Karpas-422 (cell line): ENCODE results near the gene NGEF. TPM values are rescaled to one million over a fixed set of nuclear protein-coding genes. Genes with fewer than 3 reads are reported as not detected.

Experiments
- DNase-seq: peaks from one replicate; pipeline ENCODE4 v3.0.0-alpha.2; 2015
- H2AFZ ChIP-seq: fragments of 200-600 bp; sonication (generic); 2 replicates; pipeline ENCODE4 v1.6.1; 2014; ENCODE audit warnings: antibody characterized with exemption, low read length, mixed read lengths
- H3K27ac ChIP-seq: fragments of 200-600 bp; sonication (generic); 2 replicates; pipeline ENCODE4 v1.5.1; 2014; ENCODE audit warnings: mild to moderate bottlenecking, low read length, moderate library complexity
- H3K27me3 ChIP-seq: fragments of 200-600 bp; sonication (generic); 2 replicates; pipeline ENCODE4 v1.6.1; 2014; ENCODE audit warnings: low read length, mixed read lengths
- H3K36me3 ChIP-seq: fragments of 200-600 bp; sonication (generic); 2 replicates; pipeline ENCODE4 v1.6.1; 2014; ENCODE audit warnings: low read length, mixed read lengths; ENCODE audit not compliant: insufficient read depth
- H3K4me1 ChIP-seq: fragments of 200-600 bp; sonication (generic); 2 replicates; pipeline ENCODE4 v1.6.1; 2014; ENCODE audit warnings: mild to moderate bottlenecking, low read length, mixed read lengths
- H3K4me2 ChIP-seq: fragments of 200-600 bp; sonication (generic); 2 replicates; pipeline ENCODE4 v1.6.1; 2014; ENCODE audit warnings: low read length, low read depth, mild to moderate bottlenecking; ENCODE audit not compliant: poor library complexity, severe bottlenecking
- H3K4me3 ChIP-seq: fragments of 200-600 bp; sonication (generic); 2 replicates; pipeline ENCODE4 v1.5.1; 2014; ENCODE audit warnings: mild to moderate bottlenecking, antibody characterized with exemption, low read length, mixed read lengths
- H3K79me2 ChIP-seq: fragments of 200-600 bp; sonication (generic); 2 replicates; pipeline ENCODE4 v1.6.1; 2014; ENCODE audit warnings: mild to moderate bottlenecking, low read length, mixed read lengths
- H3K9ac ChIP-seq: fragments of 200-600 bp; sonication (generic); 2 replicates; pipeline ENCODE4 v1.6.0; 2014; ENCODE audit warnings: low read length
- H3K9me2 ChIP-seq: fragments of 200-600 bp; sonication (generic), shearing (Covaris generic); replicated peaks from 2 replicates; pipeline ENCODE4 v1.6.0; 2014; ENCODE audit warnings: mild to moderate bottlenecking, low read length, moderate library complexity; ENCODE audit not compliant: insufficient read depth
- H3K9me3 ChIP-seq: fragments of 300-700, 200-600 bp; sonication (generic); 2 replicates; pipeline ENCODE4 v1.6.1; 2014; ENCODE audit warnings: low read length, mixed read lengths
- H4K20me1 ChIP-seq: fragments of 200-600 bp; sonication (generic); 2 replicates; pipeline ENCODE4 v1.6.1; 2014; ENCODE audit warnings: mild to moderate bottlenecking, antibody characterized with exemption, low read length, low read depth; ENCODE audit not compliant: insufficient read depth
- total RNA-seq: library from RNA; depleted of rRNA; stranded (reverse); fragments of >200 nt; shearing (Covaris generic); gene quantifications from 2 replicates; pipeline ENCODE4 v1.2.3, GENCODE V29; 2014; ENCODE audit warnings: low replicate concordance

NGEF gene
- total RNA-seq, 1 experiment from 2014 or later: not detected

DNA sequence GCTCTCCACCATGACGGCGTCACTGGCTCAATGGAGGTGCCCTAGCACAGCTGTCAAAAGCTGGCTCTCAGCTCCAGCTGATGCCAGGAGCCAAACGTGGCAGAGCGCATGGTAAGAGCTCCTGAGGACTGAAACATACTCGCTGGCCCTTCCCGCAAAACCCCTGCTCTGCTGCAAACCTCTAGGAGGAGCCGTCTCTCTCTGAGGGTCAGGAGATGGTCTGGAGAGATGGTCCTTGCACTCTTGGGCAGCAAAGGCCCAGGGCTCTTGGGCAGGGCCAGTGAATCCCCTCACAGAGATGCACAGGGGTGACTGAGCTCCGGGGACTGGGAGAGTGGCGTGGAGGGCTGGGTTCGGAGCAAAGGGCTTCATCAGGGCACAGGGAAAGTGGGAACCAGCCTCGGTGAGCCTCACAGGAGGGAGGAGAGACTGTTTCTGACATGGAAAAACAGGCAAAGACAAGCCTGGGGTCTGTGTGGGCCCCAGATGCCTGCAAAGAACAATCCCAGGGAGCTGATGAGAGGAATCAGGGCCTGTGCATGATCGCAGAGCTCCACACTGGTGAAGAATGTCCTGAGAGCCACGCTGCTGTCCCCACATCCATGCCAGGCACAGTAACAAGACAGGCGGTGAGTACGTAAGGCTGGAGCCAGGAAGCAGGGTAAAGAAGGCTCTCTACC, 125.7 kb downstream of the NGEF start:
- no peak overlapping the region for H2AFZ ChIP-seq
- H3K9me2 ChIP-seq: no peaks in the 10 kb centered on the region
- DNase-seq: no peak
- no peak overlapping the region for H3K9ac ChIP-seq
- peaks cover 6% of the 10 kb centered on the region; the same call in 1 of the 2 replicates for H3K4me1 ChIP-seq
- H4K20me1 ChIP-seq: no peaks in the 10 kb centered on the region
- no peak overlapping the region for H3K27ac ChIP-seq
- no peak overlapping the region for H3K4me2 ChIP-seq
- H3K4me3 ChIP-seq: no peak overlapping the region
- H3K27me3 ChIP-seq: no peaks in the 10 kb centered on the region
- H3K36me3 ChIP-seq: no peaks in the 10 kb centered on the region
- H3K79me2 ChIP-seq: no peaks in the 10 kb centered on the region
- no peaks in the 10 kb centered on the region for H3K9me3 ChIP-seq

DNA sequence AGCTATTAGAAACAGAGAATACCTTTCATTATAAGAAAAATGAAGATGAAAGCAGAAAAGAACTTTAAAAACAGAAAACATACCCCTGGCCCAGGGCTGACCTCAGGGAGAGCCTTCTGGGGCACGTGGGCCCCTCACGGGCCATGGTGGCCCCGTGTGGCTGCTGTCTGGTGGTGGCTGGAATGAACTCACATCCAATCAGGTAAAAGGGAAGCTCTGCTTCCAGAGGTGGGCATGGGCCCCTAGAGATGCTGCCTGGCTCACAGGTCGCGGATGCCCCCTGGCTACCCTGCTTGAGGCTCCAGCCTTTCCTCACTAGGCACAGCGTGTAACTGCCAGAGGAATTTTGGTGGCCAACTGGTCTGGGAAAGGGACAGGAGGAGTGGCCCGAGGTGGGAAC, 126.4 kb downstream of the NGEF start:
- no peak overlapping the region for H3K4me2 ChIP-seq
- no peaks in the 10 kb centered on the region for H4K20me1 ChIP-seq
- no peak overlapping the region for H2AFZ ChIP-seq
- H3K27me3 ChIP-seq: no peaks in the 10 kb centered on the region
- no peak overlapping the region for H3K27ac ChIP-seq
- H3K9me3 ChIP-seq: no peaks in the 10 kb centered on the region
- DNase-seq: no peak
- H3K79me2 ChIP-seq: no peaks in the 10 kb centered on the region
- H3K4me1 ChIP-seq: peaks cover 6% of the 10 kb centered on the region; the same call in 1 of the 2 replicates
- H3K9ac ChIP-seq: no peak overlapping the region
- no peaks in the 10 kb centered on the region for H3K36me3 ChIP-seq
- no peaks in the 10 kb centered on the region for H3K9me2 ChIP-seq
- no peak overlapping the region for H3K4me3 ChIP-seq

DNA sequence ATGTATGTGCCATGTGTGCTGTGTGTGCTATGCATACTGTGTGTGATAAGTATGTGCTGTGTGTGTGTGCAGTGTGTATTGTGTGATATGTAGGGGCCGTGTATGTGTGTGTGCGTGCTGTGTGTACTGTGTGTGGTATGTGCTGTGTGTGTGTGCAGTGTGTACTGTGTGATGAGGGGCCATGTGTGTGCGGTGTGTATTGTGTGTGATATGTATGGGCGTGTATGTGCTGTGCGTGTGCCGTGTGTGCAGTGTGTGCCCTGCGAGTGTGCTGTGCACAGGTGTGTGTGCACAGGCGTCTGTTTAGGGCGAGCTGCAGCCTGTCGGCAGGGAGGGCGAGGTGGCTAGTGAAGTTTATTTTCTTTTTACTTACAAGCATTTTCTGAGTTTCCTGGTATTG, 126.9 kb downstream of the NGEF start:
- H3K36me3 ChIP-seq: no peaks in the 10 kb centered on the region
- no peak overlapping the region for H3K27ac ChIP-seq
- H4K20me1 ChIP-seq: no peaks in the 10 kb centered on the region
- no peak overlapping the region for H3K4me3 ChIP-seq
- no peak overlapping the region for H3K9ac ChIP-seq
- peaks cover 6% of the 10 kb centered on the region; the same call in 1 of the 2 replicates for H3K4me1 ChIP-seq
- H3K79me2 ChIP-seq: no peaks in the 10 kb centered on the region
- no peak for DNase-seq
- H3K9me2 ChIP-seq: no peaks in the 10 kb centered on the region
- H3K9me3 ChIP-seq: no peaks in the 10 kb centered on the region
- no peak overlapping the region for H3K4me2 ChIP-seq
- no peaks in the 10 kb centered on the region for H3K27me3 ChIP-seq
- no peak overlapping the region for H2AFZ ChIP-seq

DNA sequence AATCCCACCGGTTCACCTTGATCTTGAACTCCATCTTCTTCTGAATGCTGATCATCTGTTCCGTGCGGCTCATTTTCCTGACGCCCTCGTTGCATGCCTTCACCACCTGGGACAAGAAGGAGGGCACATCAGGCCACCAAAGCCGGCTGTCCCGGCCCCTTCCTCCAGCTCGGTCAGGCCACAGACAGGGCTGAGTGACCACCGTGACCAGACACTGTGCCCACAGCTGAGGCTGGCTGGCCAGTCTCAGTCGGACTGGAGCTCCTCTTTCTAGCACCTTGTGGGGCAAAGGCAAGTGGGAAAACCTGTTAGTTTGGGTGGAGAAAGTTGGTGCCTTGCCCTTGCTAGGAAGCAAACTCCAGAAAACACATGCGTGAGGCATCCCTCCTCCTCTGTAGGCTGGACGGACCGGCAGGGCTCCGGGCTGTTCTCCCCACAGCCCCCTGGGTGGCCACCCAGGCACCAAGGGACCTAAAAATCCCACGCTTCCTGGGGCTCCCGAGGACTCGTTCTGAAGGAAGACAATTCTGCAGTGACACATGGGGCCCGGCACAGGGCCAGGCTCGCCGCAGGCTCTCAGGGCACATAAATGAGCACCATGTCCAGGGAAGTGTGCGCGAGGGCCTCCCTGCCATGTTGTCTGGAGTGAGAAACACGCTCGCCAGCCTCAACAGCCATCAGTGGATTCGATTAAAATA, 127.6 kb downstream of the NGEF start:
- H3K36me3 ChIP-seq: no peaks in the 10 kb centered on the region
- no peak overlapping the region for H3K4me2 ChIP-seq
- H3K4me3 ChIP-seq: no peak overlapping the region
- no peak overlapping the region for H3K9ac ChIP-seq
- H3K79me2 ChIP-seq: no peaks in the 10 kb centered on the region
- H3K9me2 ChIP-seq: no peaks in the 10 kb centered on the region
- DNase-seq: no peak
- no peaks in the 10 kb centered on the region for H3K9me3 ChIP-seq
- no peaks in the 10 kb centered on the region for H3K4me1 ChIP-seq
- no peak overlapping the region for H2AFZ ChIP-seq
- H4K20me1 ChIP-seq: no peaks in the 10 kb centered on the region
- H3K27me3 ChIP-seq: no peaks in the 10 kb centered on the region
- no peak overlapping the region for H3K27ac ChIP-seq

DNA sequence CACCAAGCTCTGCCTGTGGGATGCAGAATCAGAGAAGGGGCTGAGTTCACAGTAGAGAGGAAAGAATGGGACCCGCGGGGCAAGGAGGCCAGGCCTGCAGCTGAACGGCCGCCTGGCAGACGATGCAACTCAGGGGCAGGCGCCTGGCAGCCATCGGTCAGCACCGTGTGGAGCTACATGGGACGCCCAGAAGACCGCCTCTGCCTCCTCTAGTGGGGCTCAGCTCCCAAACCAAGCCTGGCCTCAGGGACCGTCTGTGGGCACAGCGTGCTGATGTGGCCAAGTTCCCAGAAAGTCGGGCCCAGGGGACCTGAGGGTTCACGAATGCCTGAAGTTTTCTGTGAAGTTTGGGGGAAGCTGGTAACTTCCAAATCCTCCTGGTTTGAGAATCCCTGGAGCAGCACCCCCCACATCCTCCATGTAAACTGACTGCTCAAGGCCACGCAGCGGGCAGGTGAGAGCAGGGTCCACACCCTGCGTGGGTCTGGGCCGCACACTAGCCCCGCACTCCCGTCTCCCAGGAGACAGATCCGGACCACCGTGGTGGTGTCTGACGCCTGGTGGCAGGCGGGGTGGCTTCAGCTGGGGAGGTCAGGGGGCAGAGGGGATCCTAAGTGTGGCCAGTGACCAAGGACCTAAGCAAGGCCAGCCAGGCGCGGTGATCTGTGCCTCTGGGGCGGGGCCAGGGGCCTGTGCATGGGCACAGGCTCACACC, 128.3 kb downstream of the NGEF start:
- Histone ChIP-seq H2AFZ (no peak overlapping the region), H3K4me2 (no peak overlapping the region), H3K9me2 (no peaks in the 10 kb centered on the region), H4K20me1 (no peaks in the 10 kb centered on the region), H3K36me3 (no peaks in the 10 kb centered on the region), H3K79me2 (no peaks in the 10 kb centered on the region), H3K4me3 (no peak overlapping the region), H3K27me3 (no peaks in the 10 kb centered on the region), H3K9me3 (no peaks in the 10 kb centered on the region), H3K9ac (no peak overlapping the region), H3K4me1 (no peaks in the 10 kb centered on the region), H3K27ac (no peak overlapping the region)
- DNase-seq: no peak

DNA sequence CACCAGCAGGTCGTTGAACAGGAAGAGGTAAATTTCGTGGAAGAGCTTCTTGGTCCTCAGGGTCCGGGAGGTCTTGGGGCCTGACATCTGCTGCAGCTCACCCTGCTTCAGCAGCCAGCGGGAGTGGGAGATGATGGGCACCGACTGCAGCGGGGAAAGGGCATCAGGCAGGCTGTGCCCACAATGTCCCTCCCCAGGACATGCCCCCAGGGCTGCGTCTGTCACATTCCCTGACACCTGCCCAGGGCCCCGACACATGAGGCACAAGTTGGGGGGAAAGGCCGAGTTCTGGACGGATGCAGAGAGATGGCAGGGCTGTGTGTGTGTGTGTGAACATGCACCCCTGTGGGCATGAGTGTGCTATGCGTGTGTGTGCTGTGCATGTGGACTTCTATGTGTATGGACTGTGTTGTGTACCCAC, 129.0 kb downstream of the NGEF start:
- H3K4me1 ChIP-seq: no peaks in the 10 kb centered on the region
- DNase-seq: no peak
- H4K20me1 ChIP-seq: no peaks in the 10 kb centered on the region
- H3K27ac ChIP-seq: no peak overlapping the region
- no peaks in the 10 kb centered on the region for H3K9me3 ChIP-seq
- no peak overlapping the region for H2AFZ ChIP-seq
- H3K36me3 ChIP-seq: no peaks in the 10 kb centered on the region
- H3K9ac ChIP-seq: no peak overlapping the region
- H3K9me2 ChIP-seq: no peaks in the 10 kb centered on the region
- no peaks in the 10 kb centered on the region for H3K79me2 ChIP-seq
- H3K4me3 ChIP-seq: no peak overlapping the region
- H3K4me2 ChIP-seq: no peak overlapping the region
- no peaks in the 10 kb centered on the region for H3K27me3 ChIP-seq

DNA sequence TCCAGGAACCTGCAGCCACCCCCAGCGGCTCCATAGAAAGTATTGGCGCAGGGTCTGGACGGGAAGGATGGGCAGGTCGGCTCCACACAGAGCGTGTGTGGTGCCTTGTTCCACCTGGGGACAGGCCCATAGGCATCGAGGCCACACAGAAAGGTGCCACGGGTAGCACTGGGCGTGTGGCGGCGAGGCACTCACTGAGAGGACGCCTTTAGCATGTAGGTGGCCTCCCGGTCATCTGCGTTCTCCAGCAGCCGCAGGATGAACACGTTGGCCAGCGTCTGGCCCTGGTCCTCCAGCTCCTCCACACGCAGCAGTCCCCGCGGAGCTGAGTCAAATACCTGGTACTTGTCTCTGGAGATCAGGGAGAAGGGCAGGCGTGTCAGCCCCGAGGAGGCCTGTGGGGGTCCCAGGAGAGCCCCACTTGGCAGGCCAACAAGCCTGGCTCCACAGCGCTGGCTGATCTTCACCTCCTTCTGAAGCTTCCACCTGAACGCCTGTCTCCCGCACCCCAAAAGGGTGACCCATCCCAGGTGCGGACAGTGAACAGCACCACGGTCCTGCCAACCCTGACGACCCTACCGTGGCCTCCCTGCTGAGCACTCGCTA, 129.8 kb downstream of the NGEF start:
- Histone ChIP-seq H3K36me3 (no peaks in the 10 kb centered on the region), H3K79me2 (no peaks in the 10 kb centered on the region), H3K4me3 (no peak overlapping the region), H3K4me1 (no peaks in the 10 kb centered on the region), H3K4me2 (no peak overlapping the region), H3K27me3 (no peaks in the 10 kb centered on the region), H2AFZ (no peak overlapping the region), H3K9me3 (no peaks in the 10 kb centered on the region), H4K20me1 (no peaks in the 10 kb centered on the region), H3K9me2 (no peaks in the 10 kb centered on the region), H3K27ac (no peak overlapping the region), H3K9ac (no peak overlapping the region)
- DNase-seq: no peak

DNA sequence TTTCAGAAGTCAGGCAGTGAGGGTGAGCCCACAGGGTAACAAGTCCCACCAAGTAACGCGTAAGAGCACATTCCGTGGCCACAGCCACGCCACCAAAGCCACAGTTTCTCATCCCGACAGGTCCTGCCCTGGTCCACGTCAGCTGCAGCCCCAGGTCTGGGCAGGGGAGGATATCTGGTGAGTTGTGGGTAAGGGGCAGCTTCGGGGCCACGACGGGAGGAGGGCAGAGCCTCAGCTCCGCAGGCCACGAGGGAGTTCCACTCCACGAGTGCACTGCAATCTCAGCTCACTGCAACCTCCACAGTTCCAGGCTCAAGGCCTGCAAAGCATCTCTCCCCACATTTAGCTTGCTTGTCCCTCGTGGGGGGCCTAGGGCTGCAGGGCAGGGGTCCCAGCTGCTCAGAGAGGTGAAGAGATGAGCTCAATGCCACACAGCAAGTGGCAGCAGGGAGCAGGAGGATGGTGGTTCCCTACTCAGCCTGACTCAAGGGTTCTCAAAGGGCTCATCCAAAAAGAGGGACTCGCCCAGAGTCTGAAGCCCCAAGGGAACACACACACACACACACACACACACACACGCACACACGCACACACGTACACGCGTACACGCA, 130.4 kb downstream of the NGEF start:
- Histone ChIP-seq H3K27ac (no peak overlapping the region), H3K27me3 (no peaks in the 10 kb centered on the region), H2AFZ (no peak overlapping the region), H3K9me2 (no peaks in the 10 kb centered on the region), H3K4me3 (no peak overlapping the region), H3K79me2 (no peaks in the 10 kb centered on the region), H3K4me1 (no peaks in the 10 kb centered on the region), H3K36me3 (no peaks in the 10 kb centered on the region), H3K9me3 (no peaks in the 10 kb centered on the region), H3K4me2 (no peak overlapping the region), H4K20me1 (no peaks in the 10 kb centered on the region), H3K9ac (no peak overlapping the region)
- DNase-seq: no peak
